Natural killer cell (primary cell): Measurements from ENCODE around the gene TMEM80. TPM values are rescaled to one million over a fixed set of nuclear protein-coding genes. Genes with fewer than 3 reads are reported as not detected.

Experiments
- ATAC-seq, 3 donors: fragments of 150-1000 bp in 2 of 3; fragments of 200-7000 bp in 1 of 3; cut with Tn5 transposase; 1 replicate in 1 of 3; 2 replicates in 2 of 3; pipeline ENCODE4 v1.10.0; 2021; ENCODE audit warnings: mild to moderate bottlenecking in 2 of 3, moderate library complexity in 2 of 3
- DNase-seq, 2 donors: peaks; one replicate each; pipeline versions ENCODE4 v3.0.0 to v3.0.0-alpha.2; 2013 to 2021; ENCODE audit warnings: mixed read lengths in 1 of 2
- H3K27ac ChIP-seq: one replicate; pipeline ENCODE4 v1.5.1; 2013; ENCODE audit warnings: mild to moderate bottlenecking, low read length
- H3K27me3 ChIP-seq: one replicate; pipeline ENCODE4 v1.6.1; 2013; ENCODE audit warnings: low read length; ENCODE audit not compliant: control insufficient read depth, insufficient read depth
- H3K36me3 ChIP-seq: one replicate; pipeline ENCODE4 v1.6.1; 2013; ENCODE audit warnings: low read length; ENCODE audit not compliant: control insufficient read depth, insufficient read depth
- H3K4me1 ChIP-seq: one replicate; pipeline ENCODE4 v1.6.1; 2013; ENCODE audit warnings: low read length; ENCODE audit not compliant: control insufficient read depth, insufficient read depth
- H3K4me3 ChIP-seq: one replicate; pipeline ENCODE4 v1.5.1; 2013; ENCODE audit warnings: low read length
- H3K9me3 ChIP-seq: one replicate; pipeline ENCODE4 v1.6.1; 2013; ENCODE audit warnings: low read length; ENCODE audit not compliant: control insufficient read depth, insufficient read depth
- H3K27ac Mint-ChIP-seq, 2 donors: one replicate each; pipeline ENCODE4 v1.8.0; 2022; ENCODE audit warnings: mild to moderate bottlenecking in 2 of 2, mixed read lengths in 2 of 2, moderate library complexity in 1 of 2
- H3K27me3 Mint-ChIP-seq, 2 donors: one replicate each; pipeline ENCODE4 v1.8.0; 2022; ENCODE audit warnings: low read depth in 2 of 2, mixed read lengths in 2 of 2
- H3K36me3 Mint-ChIP-seq: one replicate; pipeline ENCODE4 v1.8.0; 2022; ENCODE audit warnings: mixed read lengths
- H3K4me1 Mint-ChIP-seq, 2 donors: one replicate each; pipeline ENCODE4 v1.8.0; 2022; ENCODE audit warnings: mixed read lengths in 2 of 2
- H3K4me3 Mint-ChIP-seq: one replicate; pipeline ENCODE4 v1.8.0; 2022; ENCODE audit warnings: mild to moderate bottlenecking, moderate library complexity, mixed read lengths
- H3K9me3 Mint-ChIP-seq, 2 donors: one replicate each; pipeline ENCODE4 v1.8.0; 2022; ENCODE audit warnings: mixed read lengths in 2 of 2
- WGBS: methylation state at CpG from one replicate; pipeline ENCODE4 v1.1.7; 2013; ENCODE audit warnings: missing lambda C conversion rate; ENCODE audit not compliant: insufficient coverage; 5-methylcytosine and 5-hydroxymethylcytosine counted together
- intact Hi-C: fragments of 100-400 bp; cut with micrococcal nuclease; formaldehyde crosslinking; loops from one replicate; pipeline ENCODE4 v1.14.2; 2022
- total RNA-seq, 4 donors: library from RNA; stranded (reverse); fragments of 120-200 nt in 1 of 4; gene quantifications; one replicate each; pipeline versions ENCODE4 v1.2.3 to v1.2.4, GENCODE V29; 2013 to 2022
- TF ChIP-seq, protein P1 (sequence below): fragments of 200-600 bp; IDR thresholded peaks from one replicate; pipeline ENCODE4 v1.8.0; 2022; ENCODE audit warnings: antibody characterized with exemption

Gene TMEM80
- total RNA-seq, 3 donors from 2014 or later (not counting 1 experiment from before 2014, with no cell fraction given): 17.8 to 42.1 (median 33.0) TPM

DNA sequence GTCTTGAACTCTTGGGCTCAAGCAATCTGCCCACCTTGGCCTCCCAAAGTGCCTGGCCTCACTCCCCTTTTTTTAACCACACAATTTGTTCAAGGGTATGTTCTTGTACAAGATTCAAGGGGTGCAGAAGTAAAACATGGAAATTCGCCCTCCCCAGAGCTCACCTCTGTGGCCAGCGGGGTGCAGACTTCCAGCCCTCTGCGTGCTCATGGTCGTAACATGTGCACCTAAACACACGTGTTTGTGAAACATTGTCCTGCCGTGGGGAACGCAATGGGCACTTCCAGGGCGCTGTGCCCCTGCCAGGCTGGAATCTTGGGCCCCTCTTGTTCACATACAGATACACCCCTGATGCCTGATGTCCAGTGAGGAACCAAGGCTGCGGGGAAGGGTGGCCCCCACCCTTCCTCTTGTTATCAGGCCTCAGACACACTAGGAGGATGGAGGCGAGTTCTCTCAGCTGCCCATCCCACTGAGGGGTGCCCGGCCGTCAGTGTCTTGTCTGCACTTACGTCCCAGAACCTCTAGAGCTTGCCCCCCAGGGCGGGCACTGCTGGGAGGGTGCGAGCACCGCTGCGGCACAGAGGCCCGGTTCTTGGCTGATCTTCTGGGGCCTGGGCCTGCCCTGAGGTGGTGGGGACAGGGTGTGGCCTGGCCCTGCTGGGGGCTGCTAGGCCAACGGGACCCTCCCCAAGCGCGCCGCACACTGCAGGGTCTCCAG is 6.3 kb downstream of the TMEM80 start:
- DNase-seq: no peak
- Mint-ChIP-seq H3K36me3 (no peaks in the 10 kb centered on the region), H3K27ac (no peak overlapping the region), H3K9me3 (no peaks in the 10 kb centered on the region), H3K4me3 (no peak overlapping the region), H3K27me3 (no peaks in the 10 kb centered on the region), H3K4me1 (peaks cover 10 to 21% of the 10 kb centered on the region in 2 donors)
- peaks cover 4% of the 10 kb centered on the region for H3K27me3 ChIP-seq
- H3K36me3 ChIP-seq: peaks cover 9% of the 10 kb centered on the region
- no peak for ATAC-seq
- 96% methylated on average over 22 of the region's 22 CpGs for WGBS
- no peak overlapping the region for H3K27ac ChIP-seq
- TF ChIP-seq, protein P1, sequence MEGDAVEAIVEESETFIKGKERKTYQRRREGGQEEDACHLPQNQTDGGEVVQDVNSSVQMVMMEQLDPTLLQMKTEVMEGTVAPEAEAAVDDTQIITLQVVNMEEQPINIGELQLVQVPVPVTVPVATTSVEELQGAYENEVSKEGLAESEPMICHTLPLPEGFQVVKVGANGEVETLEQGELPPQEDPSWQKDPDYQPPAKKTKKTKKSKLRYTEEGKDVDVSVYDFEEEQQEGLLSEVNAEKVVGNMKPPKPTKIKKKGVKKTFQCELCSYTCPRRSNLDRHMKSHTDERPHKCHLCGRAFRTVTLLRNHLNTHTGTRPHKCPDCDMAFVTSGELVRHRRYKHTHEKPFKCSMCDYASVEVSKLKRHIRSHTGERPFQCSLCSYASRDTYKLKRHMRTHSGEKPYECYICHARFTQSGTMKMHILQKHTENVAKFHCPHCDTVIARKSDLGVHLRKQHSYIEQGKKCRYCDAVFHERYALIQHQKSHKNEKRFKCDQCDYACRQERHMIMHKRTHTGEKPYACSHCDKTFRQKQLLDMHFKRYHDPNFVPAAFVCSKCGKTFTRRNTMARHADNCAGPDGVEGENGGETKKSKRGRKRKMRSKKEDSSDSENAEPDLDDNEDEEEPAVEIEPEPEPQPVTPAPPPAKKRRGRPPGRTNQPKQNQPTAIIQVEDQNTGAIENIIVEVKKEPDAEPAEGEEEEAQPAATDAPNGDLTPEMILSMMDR: no peak
- intact Hi-C loops: no loop called here
- H3K9me3 ChIP-seq: no peaks in the 10 kb centered on the region
- peaks cover 53% of the 10 kb centered on the region for H3K4me1 ChIP-seq
- H3K4me3 ChIP-seq: no peak overlapping the region

DNA sequence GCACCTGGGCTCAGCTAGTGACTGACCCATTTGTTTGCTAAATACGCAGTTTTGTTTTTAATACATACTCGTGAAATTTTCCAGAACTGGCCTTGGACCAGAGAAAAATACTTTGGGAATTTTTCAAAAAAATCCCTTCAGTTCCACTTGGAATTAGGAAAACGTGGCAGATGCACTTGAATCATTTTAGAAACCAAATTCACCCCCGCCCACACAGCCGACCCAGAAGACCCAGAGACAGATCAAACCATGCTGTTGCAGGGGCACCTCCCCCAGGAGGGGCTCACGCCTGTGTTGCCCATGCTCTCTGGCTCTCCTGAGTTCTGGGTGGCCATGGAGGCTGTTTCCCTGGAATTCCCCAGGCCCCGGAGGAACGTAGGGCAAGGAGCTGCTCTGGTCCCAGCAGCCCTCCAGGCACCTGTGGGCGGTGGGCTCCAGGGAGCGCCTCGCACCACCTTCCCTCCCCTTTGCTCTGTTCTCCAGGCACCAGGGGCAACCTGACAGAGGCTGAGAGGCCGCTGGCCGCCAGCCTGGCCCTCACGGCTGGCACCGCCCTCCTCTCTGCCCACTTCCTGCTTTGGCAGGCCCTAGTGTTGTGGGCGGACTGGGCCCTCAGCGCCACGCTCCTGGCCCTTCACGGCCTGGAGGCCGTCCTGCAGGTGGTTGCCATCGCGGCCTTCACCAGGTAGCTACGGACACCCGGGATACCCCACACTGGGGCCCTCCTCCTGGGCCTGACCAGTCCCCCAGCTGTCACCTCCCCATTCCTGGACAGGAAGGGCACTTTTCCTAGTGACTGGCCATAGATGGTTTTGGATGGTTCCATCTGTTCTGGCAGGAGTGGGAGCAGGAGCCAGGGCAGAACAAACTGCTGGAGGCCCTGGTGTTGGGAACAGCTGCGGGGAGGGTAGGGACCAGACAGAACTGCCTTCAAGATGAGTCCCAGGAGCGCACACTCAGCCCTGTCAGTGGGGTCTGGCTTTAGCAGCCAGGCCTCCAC is 7.1 kb downstream of the TMEM80 start:
- Mint-ChIP-seq H3K36me3 (no peaks in the 10 kb centered on the region), H3K4me1 (peaks cover 6 to 13% of the 10 kb centered on the region in 2 donors), H3K27me3 (peaks cover 0 to 8% of the 10 kb centered on the region in 2 donors), H3K27ac (peak overlapping the region in 1 of 2 donors; percentile 47), H3K4me3 (no peak overlapping the region), H3K9me3 (no peaks in the 10 kb centered on the region)
- DNase-seq (no peak), ATAC-seq (peak; percentile 56 to 82 (median 80))
- whole genome bisulfite sequencing: 55% methylated on average over 26 of the region's 26 CpGs
- Histone ChIP-seq H3K36me3 (peaks cover 9% of the 10 kb centered on the region), H3K9me3 (no peaks in the 10 kb centered on the region), H3K4me1 (peaks cover 45% of the 10 kb centered on the region), H3K27me3 (peaks cover 10% of the 10 kb centered on the region), H3K4me3 (no peak overlapping the region), H3K27ac (peak overlapping the region; percentile 31)
- intact Hi-C loops: no loop called here
- TF ChIP-seq, protein P1: no peak

- Histone ChIP-seq H3K27me3 (peaks cover 12% of the 10 kb centered on the region), H3K36me3 (peaks cover 9% of the 10 kb centered on the region), H3K4me3 (no peak overlapping the region), H3K9me3 (no peaks in the 10 kb centered on the region), H3K4me1 (peaks cover 41% of the 10 kb centered on the region), H3K27ac (peak overlapping the region; percentile 31)
- Mint-ChIP-seq H3K4me1 (peaks cover 0 to 10% of the 10 kb centered on the region in 2 donors), H3K9me3 (no peaks in the 10 kb centered on the region), H3K4me3 (no peak overlapping the region), H3K27me3 (peaks cover 0 to 9% of the 10 kb centered on the region in 2 donors), H3K27ac (no peak overlapping the region), H3K36me3 (no peaks in the 10 kb centered on the region)
- DNase-seq: no peak
- TF ChIP-seq, protein P1: no peak
- no peak for ATAC-seq
- WGBS: 96% methylated on average over 9 of the region's 9 CpGs
- intact Hi-C loops: no loop called here
These were observed 7.9 kb downstream of the TMEM80 start for GRCh38 chr11:703506-703905.
